ENCODE results near the gene PXDN.
A peak's percentile ranks its signal among the peaks of the same experiment; 100 is the strongest.

The PXDN gene

DNA sequence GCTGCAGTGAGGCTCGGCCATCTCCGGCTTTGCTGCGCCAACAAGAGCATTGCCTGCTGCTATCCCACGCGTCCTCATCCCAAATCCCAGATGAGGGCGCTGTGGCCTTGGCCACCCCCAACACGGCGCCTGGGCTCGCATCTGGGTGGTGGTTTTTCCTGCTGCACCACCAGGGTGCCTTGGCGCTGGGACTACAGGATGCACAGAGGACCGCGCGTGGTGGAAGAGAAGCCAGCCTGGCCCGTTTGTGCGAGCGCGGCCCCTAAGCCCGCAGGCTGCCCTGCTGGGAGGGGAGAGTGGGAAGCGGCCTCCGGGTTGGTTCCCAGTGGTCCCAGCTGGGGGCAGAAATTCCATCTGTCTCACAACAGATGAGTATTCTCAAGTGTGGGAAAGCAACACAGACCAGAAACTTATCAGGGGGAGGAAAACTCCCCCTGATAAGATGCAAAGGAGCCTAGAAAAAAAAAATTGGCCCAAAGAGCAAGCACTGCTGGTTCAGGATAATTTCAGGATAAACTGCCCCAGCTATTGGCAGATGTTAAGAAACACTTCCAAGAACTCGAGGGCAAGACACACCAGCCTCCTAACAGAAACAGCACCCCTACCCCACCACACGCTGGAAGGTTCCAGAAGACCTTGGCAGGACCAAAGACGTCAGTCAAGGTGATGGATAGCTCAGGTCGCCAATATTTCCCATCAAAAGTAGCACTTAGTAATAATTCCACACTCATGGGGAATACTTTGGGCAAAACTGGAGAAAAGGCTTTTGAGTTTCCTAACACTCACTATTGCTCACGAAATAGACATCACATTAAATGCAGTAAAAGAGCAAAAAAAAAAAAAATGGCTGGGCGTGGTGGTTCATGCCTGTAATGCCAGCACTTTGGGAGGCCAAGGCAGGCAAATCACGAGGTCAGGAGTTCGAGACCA lies 152.1 kb downstream of the PXDN start:
- Histone ChIP-seq H3K36me3 (no peaks in the 10 kb centered on the region), H4K20me1 (peaks cover 0 to 36% (median 8%) of the 10 kb centered on the region in 11 experiments; a peak in 7 of 22 replicates), H3K4me3 (no peak overlapping the region), H3K27me3 (peaks cover 0 to 40% (median 0%) of the 10 kb centered on the region in 11 experiments; a peak in 7 of 22 replicates), H3K4me1 (peaks cover 45 to 71% (median 67%) of the 10 kb centered on the region in 10 experiments), H3K9ac (0 out of 22 replicates have a peak overlapping the region, but pooled peaks of 1 of the 11 experiments have one; percentile 8), H3K4me2 (peak overlapping the region; percentile 19 to 86 (median 66); a peak in 21 of 22 replicates), H3K9me3 (replicated peaks in 1 of 11) (0 out of 22 replicates have a peak, but pooled peaks cover 0 to 4% (median 0%) of the 10 kb centered on the region in 11 experiments), H3K27ac (no peak overlapping the region)
- TF ChIP-seq Cebpa-rat (IDR thresholded peaks at IDR 0.05): no peak

DNA sequence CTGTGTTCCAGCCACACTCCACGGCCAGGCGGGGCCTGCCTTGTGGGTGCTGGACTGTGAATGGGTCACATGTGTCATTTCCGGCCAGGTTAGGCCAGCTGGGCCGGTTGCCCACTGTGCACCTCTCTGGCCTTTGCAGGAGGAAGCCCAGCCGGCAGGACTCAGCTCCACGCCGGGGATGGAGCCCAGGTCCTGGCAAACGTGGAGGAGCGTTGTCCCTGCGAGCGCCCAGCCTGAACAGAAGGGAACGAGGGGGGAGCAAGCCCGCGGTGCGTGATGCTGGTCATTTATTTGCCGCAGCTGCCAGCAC lies 152.9 kb downstream of the PXDN start:
- H3K9me3 ChIP-seq (replicated peaks in 1 of 11): 0 out of 22 replicates have a peak, but pooled peaks cover 0 to 4% (median 0%) of the 10 kb centered on the region in 11 experiments
- no peak overlapping the region for H3K4me3 ChIP-seq
- peaks cover 45 to 75% (median 70%) of the 10 kb centered on the region in 10 experiments for H3K4me1 ChIP-seq
- peak overlapping the region; percentile 26 to 86 (median 66); a peak in 21 of 22 replicates for H3K4me2 ChIP-seq
- no peaks in the 10 kb centered on the region for H3K36me3 ChIP-seq
- TF ChIP-seq Cebpa-rat (IDR thresholded peaks at IDR 0.05): no peak
- peaks cover 0 to 36% (median 8%) of the 10 kb centered on the region in 11 experiments; a peak in 8 of 22 replicates for H4K20me1 ChIP-seq
- H3K27ac ChIP-seq: no peak overlapping the region
- 0 out of 22 replicates have a peak overlapping the region, but pooled peaks of 1 of the 11 experiments have one; percentile 8 for H3K9ac ChIP-seq
- H3K27me3 ChIP-seq: peaks cover 0 to 40% (median 0%) of the 10 kb centered on the region in 11 experiments; a peak in 7 of 22 replicates

DNA sequence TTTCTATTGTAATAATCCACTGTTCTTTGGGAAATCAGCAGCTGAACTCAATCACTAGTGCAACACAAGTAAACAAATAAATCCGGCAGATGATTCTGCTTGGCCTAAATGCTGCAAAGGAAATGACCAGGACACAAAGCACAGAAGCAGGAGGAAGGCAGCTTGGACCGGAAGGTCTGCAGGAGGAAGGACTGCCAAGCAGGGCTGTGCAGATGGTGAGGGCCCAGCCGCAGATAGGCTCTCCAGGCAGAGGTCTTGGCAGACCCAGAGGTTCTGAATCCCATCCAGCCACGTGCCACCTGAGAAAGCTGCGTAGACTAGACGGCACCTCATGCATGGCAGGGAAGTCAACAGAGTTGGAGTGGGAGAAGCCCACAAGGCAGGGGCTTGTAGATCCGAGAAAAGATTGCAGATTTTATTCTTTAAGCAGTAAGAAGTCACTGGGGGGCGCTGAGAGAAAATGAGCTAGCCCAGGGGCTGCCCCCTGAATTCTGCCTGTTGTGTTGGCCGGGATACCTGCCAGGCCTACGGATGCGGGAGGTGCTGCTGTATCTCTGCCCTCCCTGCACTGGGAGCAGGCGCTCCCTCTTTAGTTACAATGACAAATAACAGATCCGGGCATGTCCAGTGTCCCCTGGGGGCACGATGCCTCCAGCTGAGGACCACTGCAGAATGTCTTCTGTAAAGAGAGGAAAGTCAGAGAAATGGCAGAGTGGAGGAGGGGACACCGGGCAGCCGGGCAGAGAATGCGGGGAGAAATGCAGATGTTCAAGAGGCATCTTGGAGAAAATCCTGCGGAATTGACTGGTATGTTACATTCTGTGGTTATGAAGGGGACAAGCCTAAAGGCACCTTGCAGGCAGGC lies 153.5 kb downstream of the PXDN start:
- no peak overlapping the region for H3K4me3 ChIP-seq
- H3K4me2 ChIP-seq: peak overlapping the region; percentile 26 to 86 (median 66); a peak in 20 of 22 replicates
- H3K27me3 ChIP-seq: peaks cover 0 to 40% (median 0%) of the 10 kb centered on the region in 11 experiments; a peak in 7 of 22 replicates
- H3K36me3 ChIP-seq: no peaks in the 10 kb centered on the region
- TF ChIP-seq Cebpa-rat (IDR thresholded peaks at IDR 0.05): no peak
- 0 out of 22 replicates have a peak overlapping the region, but pooled peaks of 1 of the 11 experiments have one; percentile 8 for H3K9ac ChIP-seq
- no peaks in the 10 kb centered on the region for H3K9me3 ChIP-seq (replicated peaks in 1 of 11)
- H3K4me1 ChIP-seq: peaks cover 45 to 81% (median 75%) of the 10 kb centered on the region in 10 experiments
- peaks cover 0 to 36% (median 8%) of the 10 kb centered on the region in 11 experiments; a peak in 8 of 22 replicates for H4K20me1 ChIP-seq
- no peak overlapping the region for H3K27ac ChIP-seq

DNA sequence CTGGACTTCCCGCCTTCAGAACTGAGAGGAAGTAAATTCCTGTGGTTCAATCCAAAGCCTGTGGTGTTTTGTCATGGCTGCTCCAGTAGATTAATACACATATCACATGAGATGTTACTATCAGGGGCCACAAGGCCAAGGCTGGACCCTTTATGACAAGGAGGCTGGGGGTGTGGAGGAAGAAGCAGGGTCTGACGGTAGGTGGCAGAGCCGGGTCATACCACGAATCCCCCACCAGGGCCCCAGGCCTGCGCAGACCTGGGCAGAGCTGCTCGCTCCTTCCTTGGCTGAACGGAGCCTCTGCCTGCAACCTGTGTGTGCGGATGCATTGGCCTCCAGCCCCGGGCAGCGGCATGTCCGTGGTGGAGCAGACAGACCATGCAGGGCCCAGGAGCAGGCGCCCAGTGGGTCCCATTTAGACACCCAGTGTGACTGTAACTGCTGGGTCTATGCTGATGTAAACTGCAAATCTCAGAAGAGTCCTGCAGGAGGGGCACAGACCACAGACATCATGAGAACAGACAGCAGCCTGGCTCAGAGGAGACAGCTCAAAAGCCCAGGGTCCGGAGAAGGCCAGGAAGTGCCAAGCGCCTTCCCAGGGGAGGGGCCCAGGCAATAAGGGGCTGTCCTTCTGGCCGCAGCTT lies 155.2 kb downstream of the PXDN start:
- peak overlapping the region in 1 of 11 experiments; percentile 37; a peak in 1 of 22 replicates for H3K9ac ChIP-seq
- no peak overlapping the region for H3K4me3 ChIP-seq
- H3K36me3 ChIP-seq: no peaks in the 10 kb centered on the region
- H3K9me3 ChIP-seq (replicated peaks in 1 of 11): no peaks in the 10 kb centered on the region
- TF ChIP-seq Cebpa-rat (IDR thresholded peaks at IDR 0.05): no peak
- H3K4me1 ChIP-seq: peaks cover 36 to 72% (median 61%) of the 10 kb centered on the region in 10 experiments
- H4K20me1 ChIP-seq: peaks cover 0 to 28% (median 7%) of the 10 kb centered on the region in 11 experiments; a peak in 8 of 22 replicates
- H3K27ac ChIP-seq: no peak overlapping the region
- H3K4me2 ChIP-seq: peak overlapping the region; percentile 5 to 70 (median 44); a peak in 21 of 22 replicates
- H3K27me3 ChIP-seq: peaks cover 0 to 30% (median 0%) of the 10 kb centered on the region in 11 experiments; a peak in 7 of 22 replicates

DNA sequence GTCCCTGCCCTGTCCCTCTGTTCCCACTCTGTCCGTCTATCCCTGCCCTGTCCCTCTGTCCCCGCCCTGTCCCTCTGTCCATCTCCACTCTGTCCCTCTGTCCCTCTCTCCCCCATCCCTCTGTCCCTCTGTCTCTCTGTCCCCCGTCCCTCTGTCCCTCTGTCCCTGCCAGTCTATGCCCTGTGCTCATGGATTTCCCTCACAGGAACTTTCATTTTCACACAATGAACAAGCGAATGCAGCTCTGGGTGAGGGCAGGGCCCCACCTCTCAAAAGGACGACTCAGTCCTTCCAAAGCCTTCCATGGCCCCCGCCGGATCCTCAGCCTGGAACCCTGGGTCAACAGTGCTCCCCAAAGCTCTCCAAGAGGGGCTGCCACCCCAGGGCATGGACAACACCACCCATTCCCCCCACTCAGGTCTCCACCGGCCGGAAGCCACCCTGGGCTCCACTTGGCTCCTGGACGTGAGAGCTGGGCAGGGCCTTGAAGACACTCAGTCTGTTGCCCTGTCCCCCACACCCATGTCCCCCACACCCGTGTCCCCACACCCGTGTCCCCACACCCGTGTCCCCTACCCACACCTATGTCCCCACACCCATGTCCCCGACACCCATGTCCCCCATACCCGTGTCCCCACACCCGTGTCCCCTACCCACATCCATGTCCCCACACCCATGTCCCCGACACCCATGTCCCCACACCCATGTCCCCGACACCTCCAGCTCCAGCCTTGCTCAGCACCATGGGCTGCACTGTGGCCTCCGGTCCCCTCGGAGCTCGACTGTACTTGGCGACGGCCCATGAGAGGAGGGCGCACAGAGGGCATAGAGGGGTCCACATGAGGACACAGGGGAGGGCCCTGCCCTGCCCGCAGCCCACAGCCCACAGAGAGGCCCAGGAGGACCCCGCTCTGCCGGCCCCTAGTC lies 156.0 kb downstream of the PXDN start:
- Histone ChIP-seq H3K4me3 (no peak overlapping the region), H3K9ac (peak overlapping the region in 1 of 11 experiments; percentile 37; a peak in 2 of 22 replicates), H3K36me3 (no peaks in the 10 kb centered on the region), H3K4me2 (peak overlapping the region in 10 of 11 experiments; percentile 5 to 70 (median 44); a peak in 18 of 22 replicates), H3K27ac (no peak overlapping the region), H3K9me3 (replicated peaks in 1 of 11) (no peaks in the 10 kb centered on the region), H4K20me1 (peaks cover 0 to 28% (median 7%) of the 10 kb centered on the region in 11 experiments; a peak in 8 of 22 replicates), H3K27me3 (peaks cover 0 to 24% (median 0%) of the 10 kb centered on the region in 11 experiments; a peak in 7 of 22 replicates), H3K4me1 (peaks cover 28 to 64% (median 53%) of the 10 kb centered on the region in 10 experiments)
- TF ChIP-seq Cebpa-rat (IDR thresholded peaks at IDR 0.05): no peak

DNA sequence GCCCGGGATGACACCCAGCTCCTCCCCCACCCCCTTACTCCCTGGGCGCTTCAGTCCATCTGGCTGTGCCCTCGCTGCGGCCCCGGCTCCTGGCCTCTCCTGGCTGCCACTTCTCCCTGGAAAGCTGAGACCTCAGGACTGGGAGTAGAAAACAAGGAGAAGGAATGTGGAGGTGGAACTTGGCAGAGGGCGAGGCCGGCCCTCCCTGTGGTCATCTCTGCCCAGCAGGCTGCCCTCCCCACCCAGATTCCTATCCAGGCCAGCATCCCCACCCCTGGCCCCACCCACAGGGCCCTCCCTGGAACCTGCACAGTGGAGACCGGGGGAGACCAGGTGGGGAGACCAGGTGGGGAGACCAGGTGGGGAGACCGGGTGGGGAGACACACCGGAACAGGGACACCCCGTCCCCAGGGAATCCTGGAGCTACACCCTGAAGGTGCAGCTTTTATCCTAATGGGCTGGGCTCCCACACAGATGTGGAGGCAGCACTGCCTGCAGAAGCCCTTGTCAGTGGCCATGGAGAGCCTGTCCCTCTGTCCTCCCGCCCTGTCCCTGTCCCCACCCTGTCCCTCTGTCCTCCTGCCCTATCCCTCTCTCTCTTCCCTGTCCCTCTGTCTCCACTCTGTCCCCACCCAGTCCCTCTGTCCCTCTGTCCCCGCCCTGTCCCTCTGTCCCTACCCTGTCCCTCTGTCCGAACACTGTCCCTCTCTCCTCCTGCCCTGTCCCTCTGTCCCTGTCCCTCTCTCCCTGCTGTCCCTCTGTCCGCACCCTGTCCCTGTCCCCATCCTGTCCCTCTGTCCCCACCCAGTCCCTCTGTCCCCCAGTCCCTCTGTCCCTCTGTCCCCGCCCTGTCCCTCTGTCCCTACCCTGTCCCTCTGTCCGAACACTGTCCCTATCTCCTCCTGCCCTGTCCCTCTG lies 157.1 kb downstream of the PXDN start:
- Histone ChIP-seq H3K9ac (no peak overlapping the region), H4K20me1 (peaks cover 0 to 28% (median 7%) of the 10 kb centered on the region in 11 experiments; a peak in 7 of 22 replicates), H3K9me3 (replicated peaks in 1 of 11) (no peaks in the 10 kb centered on the region), H3K36me3 (no peaks in the 10 kb centered on the region), H3K4me3 (no peak overlapping the region), H3K27me3 (peaks cover 0 to 14% (median 0%) of the 10 kb centered on the region in 11 experiments; a peak in 7 of 22 replicates), H3K4me2 (peak overlapping the region in 1 of 11 experiments; percentile 43; a peak in 2 of 22 replicates), H3K27ac (no peak overlapping the region), H3K4me1 (peaks cover 23 to 52% (median 42%) of the 10 kb centered on the region in 10 experiments)
- TF ChIP-seq Cebpa-rat (IDR thresholded peaks at IDR 0.05): no peak

Measured in BLaER1 treated with 17β-estradiol and CSF1 and Interleukin-3, amounts not matched to agents 10 nM and 100 nM (cell line).